Ramos (cell line): ENCODE data around the gene GHDC.
"Not testable (repeated sequence)": the region's sequence is repeated elsewhere in the genome, so short reads cannot be mapped to it uniquely, and the experiment has no call there.

ENCODE experiments used
- in situ Hi-C: fragments of 300-500 bp; cut with MboI; formaldehyde crosslinking; loops from one replicate; pipeline ENCODE4 v1.14.3; 2022; ENCODE audit warnings: low sequenced_read_pairs; ENCODE audit not compliant: unreplicated experiment

The GHDC gene

GRCh38 chr17:42193969-42194899 lies at the start of gene GHDC:
Gene GHDC (minus strand): TSS chr17:42194494. CDS start chr17:42193581, 913 bp downstream.
- in situ Hi-C loops, result no loop called here

- in situ Hi-C loops, result no loop called here
Measured at GRCh38 chr17:42243493-42243982, 49.2 kb upstream of the GHDC start.

DNA sequence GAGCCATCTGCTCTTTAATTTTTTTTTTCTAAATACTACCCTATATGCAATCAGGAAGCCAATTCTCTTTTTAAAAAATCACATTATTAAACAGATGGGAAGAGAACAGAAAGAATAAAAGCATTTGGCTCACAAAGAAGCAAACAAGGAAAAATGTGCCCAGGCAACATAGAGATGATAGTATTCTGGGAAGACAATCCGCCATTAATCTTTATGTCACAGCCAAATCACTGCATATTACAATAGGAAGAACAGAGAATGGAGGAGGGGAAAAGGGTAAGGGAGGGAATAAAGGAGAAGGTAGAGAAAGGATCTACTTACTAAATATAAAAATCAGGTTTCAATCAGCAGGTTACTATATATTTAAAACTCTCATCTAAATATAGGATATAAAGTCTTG lies 47.6 kb upstream of the GHDC start:
- in situ Hi-C loops, result no loop called here

- in situ Hi-C loops, result not testable (repeated sequence)
Measured at GRCh38 chr17:42240863-42241262, 46.6 kb upstream of the GHDC start.

GRCh38 chr17:42240201-42240600 lies 45.9 kb upstream of the GHDC start:
- in situ Hi-C loops, result no loop called here

DNA sequence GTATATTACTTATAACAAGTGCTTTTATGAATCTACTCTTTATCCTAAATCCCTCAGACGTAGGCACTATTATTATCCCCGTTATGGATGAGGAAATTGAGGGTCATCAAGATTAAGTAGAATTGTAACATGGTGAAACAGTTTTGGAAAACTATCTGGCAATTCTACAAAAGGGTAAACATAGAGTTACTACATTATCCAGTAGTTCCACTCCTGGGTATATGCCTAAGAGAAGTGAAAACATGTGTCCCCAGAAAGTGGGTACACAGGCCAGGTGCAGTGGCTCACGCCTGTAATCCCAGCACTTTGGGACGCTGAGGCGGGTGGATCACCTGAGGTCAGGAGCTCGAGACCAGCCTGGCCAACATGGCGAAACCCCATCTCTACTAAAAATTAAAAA lies 45.3 kb upstream of the GHDC start:
- in situ Hi-C loops, result not testable (repeated sequence)

GRCh38 chr17:42236760-42237159 lies 42.5 kb upstream of the GHDC start:
- in situ Hi-C loops, result no loop called here

- in situ Hi-C loops, result no loop called here
Measured at GRCh38 chr17:42233994-42234393, 39.7 kb upstream of the GHDC start.

- in situ Hi-C loops, result no loop called here
Measured at GRCh38 chr17:42233156-42233555, 38.9 kb upstream of the GHDC start.

- in situ Hi-C loops, result no loop called here
Measured at GRCh38 chr17:42230225-42230624, 35.9 kb upstream of the GHDC start.

DNA sequence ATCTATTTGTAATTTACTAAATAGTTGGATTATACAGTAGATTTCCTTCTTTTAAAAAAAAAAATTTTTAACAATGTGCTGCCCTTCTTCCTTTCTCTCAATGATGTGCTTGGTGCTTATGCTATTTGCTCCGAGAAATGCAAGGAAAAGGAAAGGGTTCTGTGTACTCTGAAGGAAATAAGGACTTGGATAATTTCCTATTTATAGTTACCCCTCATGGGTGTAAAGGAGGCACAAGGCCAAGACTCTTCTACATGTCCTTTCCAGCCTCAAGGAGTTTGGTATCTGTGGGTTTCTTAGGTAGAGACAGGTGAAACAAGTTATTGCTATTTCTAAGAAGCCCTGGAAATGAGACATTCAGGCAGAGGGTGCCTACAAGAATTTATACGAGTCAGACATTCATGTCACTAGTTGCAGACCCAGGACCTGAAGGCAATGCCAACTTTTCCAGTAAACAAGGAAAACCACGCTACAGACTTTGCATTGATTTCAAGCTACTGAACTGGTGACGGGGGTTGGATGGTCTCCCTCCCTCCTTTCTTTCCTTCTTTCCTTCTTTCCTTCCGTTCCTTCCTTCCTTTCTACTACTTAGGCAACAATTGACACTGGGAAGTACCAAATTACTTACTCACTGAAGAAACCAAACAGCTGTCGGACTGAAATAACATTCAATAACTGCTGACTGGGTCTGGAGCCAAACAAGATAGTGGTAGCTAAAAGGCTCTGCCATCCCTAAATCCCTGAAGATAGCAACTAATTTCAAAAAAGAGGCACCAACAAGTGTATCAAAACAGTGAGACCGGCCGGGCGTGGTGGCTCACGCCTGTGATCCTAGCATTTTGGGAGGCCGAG lies 33.8 kb upstream of the GHDC start:
- in situ Hi-C loops, result no loop called here

- in situ Hi-C loops, result no loop called here
Measured at GRCh38 chr17:42225646-42226045, 31.4 kb upstream of the GHDC start.

- in situ Hi-C loops, result no loop called here
Measured at GRCh38 chr17:42224651-42225050, 30.4 kb upstream of the GHDC start.

DNA sequence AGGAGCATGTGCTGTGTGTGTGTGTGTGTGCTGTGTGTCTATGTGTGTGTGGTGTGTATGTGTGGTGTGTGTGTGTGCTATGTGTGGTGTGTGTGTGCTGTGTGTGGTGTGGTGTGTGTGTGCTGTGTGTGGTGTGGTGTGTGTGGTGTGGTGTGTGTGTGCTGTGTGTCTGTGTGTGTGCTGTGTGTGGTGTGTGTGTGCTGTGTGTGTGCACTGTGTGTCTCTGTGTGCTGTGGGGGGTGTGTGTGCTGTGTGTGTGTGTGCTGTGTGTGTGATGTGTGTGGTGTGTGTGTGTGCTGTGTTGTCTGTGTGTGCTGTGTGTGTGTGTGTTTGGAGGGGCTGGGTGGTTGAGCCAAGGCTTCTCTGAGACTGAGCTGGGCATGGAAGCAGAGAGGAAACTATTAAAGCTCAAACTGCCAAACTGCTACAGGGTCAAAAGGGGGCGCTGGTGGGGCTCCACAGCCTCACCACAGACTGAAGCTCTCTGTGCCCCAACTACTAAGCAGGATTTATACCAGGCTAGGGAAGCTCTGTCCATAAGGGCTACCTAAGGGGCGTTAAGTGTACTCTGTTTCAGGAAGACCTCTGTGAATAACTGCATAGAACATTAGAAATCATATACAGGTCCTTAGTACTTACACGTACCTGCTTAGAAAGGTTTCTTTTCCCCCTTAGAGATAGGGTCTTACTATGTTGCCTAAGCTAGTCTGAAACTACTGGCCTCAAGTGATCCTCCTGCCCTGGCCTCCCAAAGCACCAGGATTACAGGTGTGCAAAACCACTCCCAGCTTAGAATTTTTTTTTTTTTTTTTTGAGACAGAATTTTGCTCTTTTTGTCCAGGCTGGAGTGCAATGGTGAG lies 27.8 kb upstream of the GHDC start:
- in situ Hi-C loops, result no loop called here

DNA sequence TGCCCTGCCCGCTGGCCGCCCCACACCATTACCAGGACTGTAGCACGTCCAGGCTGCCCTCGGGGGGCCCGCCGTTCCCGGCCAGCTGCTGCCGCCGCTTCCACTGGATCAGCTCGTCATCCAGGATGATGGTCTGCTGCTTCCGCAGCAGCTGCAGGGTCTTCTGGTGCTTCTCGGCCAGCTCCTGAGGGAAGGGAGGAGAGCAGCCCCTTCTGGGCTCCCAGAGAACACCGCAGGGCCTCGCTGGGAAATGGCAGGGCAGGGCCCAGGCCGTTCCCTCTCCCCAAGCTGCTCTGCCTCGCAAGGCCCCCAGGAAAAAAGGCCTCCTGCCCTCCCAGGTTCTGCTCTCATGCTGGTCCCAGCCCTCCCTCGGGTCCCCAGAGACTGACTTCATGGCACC lies 25.0 kb upstream of the GHDC start:
- in situ Hi-C loops, result not testable (repeated sequence)

- in situ Hi-C loops, result no loop called here
Measured at GRCh38 chr17:42214156-42214555, 19.9 kb upstream of the GHDC start.

DNA sequence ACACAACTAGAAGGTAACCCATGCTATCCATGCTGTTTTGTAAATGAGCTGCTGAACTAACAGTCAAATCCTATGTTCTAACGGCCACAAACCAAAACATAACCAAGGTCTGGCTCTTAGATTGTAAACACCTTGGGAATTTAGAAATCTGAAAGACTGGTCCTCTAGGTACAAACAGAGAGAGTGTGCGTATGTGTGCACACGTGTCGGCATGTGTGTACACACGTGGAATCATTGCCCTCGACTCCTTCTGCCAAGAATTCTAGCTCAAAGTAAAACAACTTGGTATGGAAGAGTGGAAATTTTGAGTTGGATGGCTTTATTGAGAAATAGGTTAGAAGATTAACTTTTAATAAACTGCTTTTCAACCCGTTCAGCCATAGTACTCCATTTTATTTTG lies 18.1 kb upstream of the GHDC start:
- in situ Hi-C loops, result no loop called here

GRCh38 chr17:42211921-42212341 lies 17.6 kb upstream of the GHDC start:
- in situ Hi-C loops, result not testable (repeated sequence)

- in situ Hi-C loops, result no loop called here
Measured at GRCh38 chr17:42210046-42210445, 15.8 kb upstream of the GHDC start.

GRCh38 chr17:42206153-42206612 lies 11.9 kb upstream of the GHDC start:
- in situ Hi-C loops, result not testable (repeated sequence)
